AG10803 (cell line): ENCODE results near the gene CDK17.

Source experiments
- DNase-seq: peaks from one replicate; pipeline ENCODE4 v3.0.0; 2010; ENCODE audit warnings: low read depth
- H3K4me3 ChIP-seq: 2 replicates; pipeline ENCODE4 v1.5.1; 2011; ENCODE audit warnings: mild to moderate bottlenecking, low read length, control low read depth
- TF ChIP-seq, protein P1 (sequence below): conservative IDR thresholded peaks from 2 replicates; pipeline ENCODE4 v1.5.1; 2011; ENCODE audit warnings: mild to moderate bottlenecking, low read length, control low read depth, inconsistent platforms

The CDK17 gene

DNA sequence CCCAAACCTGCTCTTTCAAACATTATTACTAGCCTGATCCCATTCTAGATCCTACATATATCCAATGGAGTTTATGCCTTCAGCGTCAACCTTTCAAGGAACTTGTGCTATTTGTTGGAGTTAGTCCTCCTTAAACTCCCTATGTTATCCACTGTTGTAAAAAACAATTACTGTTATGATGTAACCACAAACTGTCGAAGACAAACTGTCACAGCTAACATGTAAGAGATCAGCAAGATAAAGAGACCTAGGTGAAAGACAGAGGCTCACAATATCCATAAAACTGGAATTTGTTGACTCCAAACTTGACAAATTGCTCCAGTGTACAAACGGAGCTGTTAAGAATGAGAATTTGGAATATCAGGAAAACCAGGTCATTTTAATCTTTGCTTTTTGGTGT is 70.7 kb downstream of the CDK17 start:
- H3K4me3 ChIP-seq = no peak overlapping the region
- DNase-seq = no peak
- TF ChIP-seq, protein P1, sequence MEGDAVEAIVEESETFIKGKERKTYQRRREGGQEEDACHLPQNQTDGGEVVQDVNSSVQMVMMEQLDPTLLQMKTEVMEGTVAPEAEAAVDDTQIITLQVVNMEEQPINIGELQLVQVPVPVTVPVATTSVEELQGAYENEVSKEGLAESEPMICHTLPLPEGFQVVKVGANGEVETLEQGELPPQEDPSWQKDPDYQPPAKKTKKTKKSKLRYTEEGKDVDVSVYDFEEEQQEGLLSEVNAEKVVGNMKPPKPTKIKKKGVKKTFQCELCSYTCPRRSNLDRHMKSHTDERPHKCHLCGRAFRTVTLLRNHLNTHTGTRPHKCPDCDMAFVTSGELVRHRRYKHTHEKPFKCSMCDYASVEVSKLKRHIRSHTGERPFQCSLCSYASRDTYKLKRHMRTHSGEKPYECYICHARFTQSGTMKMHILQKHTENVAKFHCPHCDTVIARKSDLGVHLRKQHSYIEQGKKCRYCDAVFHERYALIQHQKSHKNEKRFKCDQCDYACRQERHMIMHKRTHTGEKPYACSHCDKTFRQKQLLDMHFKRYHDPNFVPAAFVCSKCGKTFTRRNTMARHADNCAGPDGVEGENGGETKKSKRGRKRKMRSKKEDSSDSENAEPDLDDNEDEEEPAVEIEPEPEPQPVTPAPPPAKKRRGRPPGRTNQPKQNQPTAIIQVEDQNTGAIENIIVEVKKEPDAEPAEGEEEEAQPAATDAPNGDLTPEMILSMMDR = no peak

DNA sequence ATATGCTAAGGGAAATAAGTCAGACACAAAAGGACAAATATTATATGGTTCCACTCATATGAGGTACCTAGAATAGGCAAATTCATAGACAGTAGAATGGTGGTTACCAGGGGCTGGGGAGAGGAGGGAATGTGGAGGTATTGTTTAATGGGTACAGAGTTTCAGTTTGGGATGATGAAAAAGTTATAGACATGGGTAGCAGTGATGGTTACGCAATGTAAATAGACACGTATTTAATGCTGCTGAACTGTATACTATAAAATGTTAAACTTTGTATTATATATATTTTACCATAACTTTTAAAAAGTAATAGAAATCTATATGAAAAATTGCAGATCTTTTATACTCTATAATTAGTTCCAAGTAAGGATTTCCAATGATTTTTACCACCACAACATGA is 71.2 kb downstream of the CDK17 start:
- DNase-seq = no peak
- TF ChIP-seq, protein P1 = no peak
- no peak overlapping the region for H3K4me3 ChIP-seq

DNA sequence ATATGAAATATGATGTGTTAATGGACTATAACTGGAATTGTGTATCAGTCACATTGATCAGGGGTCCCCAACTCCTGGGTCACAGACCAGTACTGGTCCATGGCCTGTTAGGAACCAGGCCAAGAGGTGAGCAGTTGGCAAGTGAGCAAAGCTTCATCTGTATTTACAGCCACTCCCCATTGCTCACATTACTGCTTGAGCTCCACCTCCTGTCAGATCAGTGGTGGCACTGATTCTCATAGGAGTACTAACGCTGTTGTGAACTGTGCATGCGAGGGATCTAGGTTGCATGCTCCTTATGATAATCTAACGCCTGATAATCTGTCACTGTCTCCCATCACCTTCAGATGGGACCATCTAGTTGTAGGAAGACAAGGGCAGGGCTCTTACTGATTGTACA is 72.3 kb downstream of the CDK17 start:
- TF ChIP-seq, protein P1 = no peak
- DNase-seq = no peak
- no peak overlapping the region for H3K4me3 ChIP-seq

DNA sequence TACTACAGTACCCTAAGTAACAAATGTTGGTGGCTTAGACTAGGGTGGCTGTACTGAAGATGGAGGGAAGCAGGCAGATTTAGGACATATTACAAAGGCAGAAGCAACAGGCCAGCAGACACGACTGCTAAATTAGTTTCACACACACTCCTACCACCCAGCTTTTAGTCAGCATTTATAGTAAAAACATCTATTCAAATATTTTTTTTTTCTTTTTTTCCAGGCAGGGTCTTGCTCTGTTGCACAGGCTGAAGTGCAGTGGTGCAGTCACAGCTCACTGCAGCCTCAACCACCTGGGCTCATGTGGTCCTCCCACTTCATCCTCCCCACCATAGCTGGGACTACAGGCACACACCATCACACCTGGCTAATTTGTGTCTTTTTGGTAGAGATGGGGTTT is 72.9 kb downstream of the CDK17 start:
- H3K4me3 ChIP-seq = no peak overlapping the region
- TF ChIP-seq, protein P1 = no peak
- no peak for DNase-seq

DNA sequence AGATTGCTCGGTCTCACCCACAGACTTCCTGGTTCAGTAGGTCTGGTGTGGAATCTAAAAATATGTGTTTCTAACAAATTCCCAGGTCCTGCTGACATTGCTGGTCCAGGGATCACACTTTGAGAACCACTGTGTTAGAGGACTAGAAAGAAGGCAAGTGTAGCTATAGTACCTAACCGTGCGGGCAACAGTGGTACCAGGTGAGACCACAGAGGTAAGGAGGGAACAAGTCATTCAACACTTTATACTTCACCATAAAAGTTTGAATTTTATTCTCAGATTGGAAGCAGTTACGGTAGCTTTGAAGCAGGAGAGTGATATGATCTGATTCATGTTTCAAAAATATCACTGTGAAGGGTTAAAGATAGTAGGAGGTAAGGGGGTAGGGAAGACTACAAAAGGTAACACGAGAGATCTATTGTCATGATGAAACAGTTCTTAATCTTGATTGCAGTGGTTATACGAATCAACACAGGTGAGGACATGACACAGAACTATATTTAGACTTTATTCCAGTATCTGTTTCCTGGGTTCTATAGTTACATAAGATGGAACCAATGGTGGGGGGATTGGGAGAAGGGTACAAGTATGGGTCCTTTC is 73.5 kb downstream of the CDK17 start:
- TF ChIP-seq, protein P1 = no peak
- no peak overlapping the region for H3K4me3 ChIP-seq
- no peak for DNase-seq

DNA sequence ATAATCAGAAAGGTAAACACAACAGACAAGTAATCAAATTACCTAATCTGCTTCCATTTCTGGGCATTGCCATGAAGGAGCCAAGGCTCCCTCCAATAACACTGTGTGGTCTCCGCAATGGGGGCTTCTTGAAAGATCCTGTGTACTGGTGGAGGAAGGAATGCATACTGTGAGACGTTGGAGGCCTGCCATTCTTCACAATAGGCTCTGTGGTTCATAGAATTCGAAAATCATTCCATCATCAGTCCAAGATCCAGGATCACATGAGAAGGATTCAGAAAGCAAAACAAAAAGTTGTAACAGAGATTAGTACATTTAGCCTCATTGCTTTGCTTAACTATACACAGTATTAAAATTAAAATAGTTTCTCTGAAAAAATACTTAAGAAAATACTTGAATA is 76.3 kb downstream of the CDK17 start:
- H3K4me3 ChIP-seq = no peak overlapping the region
- TF ChIP-seq, protein P1 = no peak
- no peak for DNase-seq

DNA sequence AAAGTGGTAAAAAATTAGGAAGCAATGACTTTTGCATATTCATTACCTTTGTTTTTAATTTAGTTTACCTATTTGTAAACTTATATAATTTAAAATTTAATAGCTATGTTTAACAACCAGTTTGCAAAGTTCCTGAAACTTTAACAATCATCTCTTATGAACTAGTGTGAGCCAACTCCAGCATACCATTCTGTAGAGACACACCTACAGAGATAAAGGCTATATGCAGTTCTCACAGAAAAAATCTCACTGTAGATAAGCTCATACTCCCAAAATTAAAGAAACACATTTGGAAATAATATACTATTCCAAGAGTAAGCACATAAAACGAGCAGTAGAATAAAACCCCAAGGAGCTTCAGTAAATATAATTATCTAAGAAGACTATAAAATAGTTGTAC is 77.5 kb downstream of the CDK17 start:
- H3K4me3 ChIP-seq = no peak overlapping the region
- no peak for DNase-seq
- TF ChIP-seq, protein P1 = no peak
